Lung microvascular endothelial cell (primary cell): ENCODE data around the gene SOX12. TPM values are rescaled to one million over a fixed set of nuclear protein-coding genes. Genes with fewer than 3 reads are reported as not detected.
A peak's percentile ranks its signal among the peaks of the same experiment; 100 is the strongest.
"Not testable (repeated sequence)": the region's sequence is repeated elsewhere in the genome, so short reads cannot be mapped to it uniquely, and the experiment has no call there.

Experiments used
- DNase-seq, 2 donors: peaks; one replicate each; pipeline versions ENCODE4 v3.0.0 to v3.0.0-alpha.2; 2010; ENCODE audit warnings: low read depth in 2 of 2
- total RNA-seq: library from RNA; depleted of rRNA; stranded (reverse); fragments of >200 nt; gene quantifications from 2 replicates; pipeline ENCODE4 v1.2.1, GENCODE V29; 2014

SOX12 gene
- total RNA-seq, 1 donor from 2014 or later: 2.8 TPM

- DNase-seq: peak; percentile 92 to 99
Measured at GRCh38 chr20:362271-363254, 37.2 kb downstream of the SOX12 start.

- DNase-seq: peak in 1 of 2 donors; percentile 53
Measured at GRCh38 chr20:363319-364078, 38.1 kb downstream of the SOX12 start.

GRCh38 chr20:364905-365794 is 39.8 kb downstream of the SOX12 start:
- DNase-seq: peak in 1 of 2 donors; percentile 25

GRCh38 chr20:366041-366718 is 40.8 kb downstream of the SOX12 start:
- DNase-seq: no peak

- no peak for DNase-seq
Measured at GRCh38 chr20:366719-367485, 41.5 kb downstream of the SOX12 start.

- no peak for DNase-seq
Measured at GRCh38 chr20:367486-367887, 42.1 kb downstream of the SOX12 start.

GRCh38 chr20:368915-369314 is 43.6 kb downstream of the SOX12 start:
- no peak for DNase-seq

- DNase-seq: no peak
Measured at GRCh38 chr20:370151-370600, 44.8 kb downstream of the SOX12 start.

GRCh38 chr20:370977-371754 is 45.8 kb downstream of the SOX12 start:
- no peak for DNase-seq

DNA sequence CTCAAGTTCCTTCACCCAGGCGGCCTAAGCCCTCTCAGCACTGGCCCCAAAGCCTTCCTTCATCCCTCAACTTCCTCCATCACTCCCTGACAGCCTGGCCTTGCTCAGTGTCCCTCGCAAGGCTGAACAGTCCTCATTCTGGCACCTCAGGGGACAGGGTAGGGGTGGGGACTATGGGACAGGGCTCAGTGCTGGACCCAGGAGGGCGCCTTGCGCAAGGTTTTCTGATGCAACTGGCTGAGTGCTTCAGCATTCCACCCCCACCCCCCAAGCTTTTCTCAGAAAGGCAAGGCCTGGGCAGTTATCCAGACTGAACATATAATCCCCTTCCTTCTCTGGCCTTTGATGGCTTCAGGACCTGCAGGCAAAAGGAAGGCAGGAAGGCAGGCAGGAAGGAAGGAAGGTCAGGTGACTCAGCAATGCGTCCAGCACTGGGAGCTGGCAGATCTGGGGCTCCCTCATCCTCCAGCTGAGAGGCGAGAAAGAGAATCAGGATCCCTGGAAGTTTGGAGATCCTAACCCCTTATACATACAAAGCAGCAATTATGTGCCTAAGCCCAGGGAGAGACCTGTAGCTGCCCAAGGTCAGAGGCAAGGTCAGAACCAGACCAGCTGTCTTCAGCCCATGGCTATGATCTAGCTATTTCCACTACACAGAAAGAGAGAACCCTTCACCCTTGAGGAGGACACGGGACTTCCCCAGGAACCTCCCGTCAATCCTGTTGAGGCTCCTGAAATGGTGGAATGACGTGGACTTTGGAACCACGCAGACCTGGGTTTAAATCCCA is 46.6 kb downstream of the SOX12 start:
- DNase-seq: peak; percentile 76 to 94

DNA sequence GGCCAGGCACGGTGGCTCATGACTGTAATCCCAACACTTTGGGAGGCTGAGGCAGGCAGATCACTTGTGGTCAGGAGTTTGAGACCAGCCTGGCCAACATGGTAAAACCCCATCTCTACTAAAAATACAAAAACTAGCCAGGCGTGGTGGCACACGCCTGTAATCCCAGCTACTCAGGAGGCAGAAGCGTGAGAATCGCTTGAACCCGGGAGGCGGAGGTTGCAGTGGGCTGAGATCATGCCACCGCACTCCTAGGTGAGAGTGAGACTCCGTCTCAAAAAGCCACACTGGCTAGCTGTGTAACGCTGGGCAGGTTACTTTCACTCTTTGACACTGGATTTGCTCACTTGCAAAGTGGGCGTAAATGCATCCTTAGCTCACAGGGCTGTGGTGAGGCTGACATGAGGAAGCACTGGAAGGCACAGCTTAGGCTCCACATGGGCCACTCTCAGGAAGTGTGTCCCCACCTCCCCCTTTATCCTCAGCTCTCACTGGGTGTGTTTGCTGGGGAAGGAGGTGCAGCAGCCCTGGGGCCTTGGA is 47.3 kb downstream of the SOX12 start:
- DNase-seq: peak; percentile 42 to 43

DNA sequence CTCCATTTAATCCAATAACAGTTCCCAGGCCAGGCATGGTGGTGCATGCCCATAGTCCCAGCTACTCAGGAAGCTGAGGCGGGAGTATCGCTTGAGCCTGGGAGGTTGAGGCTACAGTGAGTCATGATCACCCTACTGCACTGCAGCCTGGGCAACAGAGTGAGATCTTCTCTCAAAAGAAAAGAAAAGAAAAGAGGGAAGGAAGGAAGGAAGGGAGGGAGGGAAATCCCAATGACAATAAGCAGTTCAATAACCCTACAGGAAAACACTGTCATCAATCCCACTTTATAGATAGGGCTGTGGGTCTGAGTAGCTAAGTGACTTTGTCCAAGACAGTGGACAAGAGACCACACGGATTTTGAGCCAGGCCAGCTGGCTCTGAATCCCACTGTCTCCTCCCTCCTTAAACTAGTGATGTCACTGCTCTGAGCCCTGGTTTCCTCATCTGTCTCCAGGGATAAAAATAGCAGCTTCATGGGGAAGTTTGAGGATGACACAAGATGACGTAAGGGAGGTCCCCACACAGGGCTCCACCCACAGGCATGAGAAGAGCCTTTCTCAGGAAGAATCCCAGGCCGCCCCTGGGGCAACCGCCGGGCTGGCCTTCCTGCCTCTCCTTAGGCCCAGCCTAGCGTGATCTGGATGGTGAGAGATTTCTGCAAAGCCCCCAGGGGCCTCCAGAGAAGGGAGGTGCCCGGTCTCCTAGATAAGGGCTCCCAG is 48.0 kb downstream of the SOX12 start:
- peak; percentile 86 to 95 for DNase-seq

DNA sequence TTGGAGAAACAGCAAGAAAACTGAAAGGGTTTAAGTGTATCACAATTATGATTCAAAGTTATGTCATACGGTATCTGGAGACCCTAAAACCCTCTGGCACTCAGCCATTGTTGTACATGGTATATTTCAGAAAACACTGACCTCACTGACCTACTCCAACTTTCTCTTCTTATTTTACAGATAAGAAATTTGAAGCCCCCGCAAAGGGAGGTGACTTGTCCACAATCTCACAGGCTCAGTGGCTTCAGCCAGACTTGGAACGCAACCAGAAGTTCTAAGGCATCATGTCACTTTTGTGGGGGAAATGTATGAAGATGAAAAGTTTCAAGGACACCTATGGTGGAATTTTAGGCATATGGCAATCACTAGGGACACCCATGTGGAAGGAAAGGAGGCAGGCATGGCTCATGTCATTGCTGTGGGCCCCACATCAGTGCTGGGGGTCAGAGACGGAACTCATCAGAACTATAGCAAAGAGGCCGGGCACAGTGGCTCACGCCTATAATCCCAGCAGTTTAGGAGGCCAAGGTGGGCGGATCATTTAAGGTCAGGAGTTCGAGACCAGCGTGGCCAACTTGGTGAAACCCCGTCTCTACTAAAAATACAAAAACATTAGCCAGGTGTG is 50.0 kb downstream of the SOX12 start:
- no peak for DNase-seq

DNA sequence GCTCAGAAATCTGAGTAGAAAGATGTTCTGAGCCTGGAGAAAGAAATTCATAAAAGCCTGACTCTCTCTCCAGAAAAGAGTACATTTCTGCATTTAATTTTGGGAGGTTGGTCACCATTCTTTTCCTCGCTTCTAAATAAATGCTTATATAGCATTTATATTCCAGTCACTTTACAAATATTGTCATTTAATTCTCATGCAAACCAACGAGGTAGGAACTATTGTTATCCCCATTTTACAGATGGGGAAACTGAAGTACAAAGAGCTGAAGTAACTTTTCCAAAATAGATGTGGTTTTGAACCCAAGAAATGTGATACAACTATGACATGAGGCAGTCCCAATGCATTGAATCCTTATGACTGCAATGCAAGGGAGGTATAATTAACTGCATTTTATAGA is 50.7 kb downstream of the SOX12 start:
- no peak for DNase-seq

DNA sequence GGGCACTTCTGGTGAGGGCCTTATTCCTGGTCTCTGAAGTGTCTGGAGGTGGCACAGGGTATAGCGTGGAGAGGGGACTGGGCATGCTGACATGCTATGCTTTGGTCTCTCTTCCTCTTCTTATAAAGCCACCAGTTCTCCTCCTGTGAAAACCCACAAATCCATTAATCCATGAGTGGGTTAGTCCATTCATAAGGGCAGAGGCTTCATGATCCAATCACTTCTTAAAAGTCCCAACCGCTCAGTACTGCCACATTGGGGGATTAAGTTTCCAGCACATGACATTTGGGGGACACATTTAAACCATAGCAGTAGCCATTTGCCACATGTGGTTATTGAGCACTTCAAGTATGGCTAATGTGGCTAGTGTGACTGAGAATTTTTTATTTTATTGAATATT is 51.4 kb downstream of the SOX12 start:
- DNase-seq: no peak

DNA sequence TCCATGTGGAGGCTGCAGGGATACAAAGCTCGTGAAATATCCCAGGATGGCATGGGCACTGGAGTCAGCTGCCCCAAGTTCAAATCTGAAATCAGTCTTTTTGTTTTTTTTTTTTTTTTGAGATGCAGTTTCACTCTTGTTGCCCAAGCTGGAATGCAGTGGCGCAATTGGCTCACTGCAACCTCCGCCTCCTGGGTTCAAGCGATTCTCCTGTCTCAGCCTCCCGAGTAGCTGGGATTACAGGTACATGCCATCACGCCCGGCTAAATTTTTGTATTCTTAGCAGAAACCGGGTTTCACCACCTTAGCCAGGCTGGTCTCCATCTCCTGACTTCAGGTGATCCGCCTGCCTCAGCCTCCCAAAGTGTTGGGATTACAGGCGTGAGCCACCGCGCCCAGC is 52.2 kb downstream of the SOX12 start:
- DNase-seq: not testable (repeated sequence)

DNA sequence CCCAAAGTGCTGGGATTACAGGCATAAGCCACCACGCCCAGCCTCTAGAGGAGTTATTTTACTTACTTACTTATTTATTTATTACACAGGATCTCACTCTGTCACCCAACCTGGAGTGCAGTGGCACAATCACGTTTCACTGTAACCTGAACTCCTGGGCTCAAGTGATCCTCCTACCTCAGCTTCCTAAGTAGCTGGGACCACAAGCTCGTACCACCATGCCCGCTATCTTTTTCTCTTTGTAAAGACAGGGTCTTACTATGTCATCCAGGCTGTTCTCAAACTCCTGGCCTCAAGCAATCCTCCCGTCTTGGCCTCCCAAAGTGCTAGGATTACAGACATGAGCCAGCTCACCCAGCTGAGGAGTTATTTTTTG is 53.6 kb downstream of the SOX12 start:
- DNase-seq: no peak
